ENCODE results near the gene TUBGCP6. TPM values are rescaled to one million over a fixed set of nuclear protein-coding genes. Genes with fewer than 3 reads are reported as not detected.

Gene TUBGCP6
- total RNA-seq, 2 donors from 2014 or later, result 19.2 to 33.4 TPM

DNA sequence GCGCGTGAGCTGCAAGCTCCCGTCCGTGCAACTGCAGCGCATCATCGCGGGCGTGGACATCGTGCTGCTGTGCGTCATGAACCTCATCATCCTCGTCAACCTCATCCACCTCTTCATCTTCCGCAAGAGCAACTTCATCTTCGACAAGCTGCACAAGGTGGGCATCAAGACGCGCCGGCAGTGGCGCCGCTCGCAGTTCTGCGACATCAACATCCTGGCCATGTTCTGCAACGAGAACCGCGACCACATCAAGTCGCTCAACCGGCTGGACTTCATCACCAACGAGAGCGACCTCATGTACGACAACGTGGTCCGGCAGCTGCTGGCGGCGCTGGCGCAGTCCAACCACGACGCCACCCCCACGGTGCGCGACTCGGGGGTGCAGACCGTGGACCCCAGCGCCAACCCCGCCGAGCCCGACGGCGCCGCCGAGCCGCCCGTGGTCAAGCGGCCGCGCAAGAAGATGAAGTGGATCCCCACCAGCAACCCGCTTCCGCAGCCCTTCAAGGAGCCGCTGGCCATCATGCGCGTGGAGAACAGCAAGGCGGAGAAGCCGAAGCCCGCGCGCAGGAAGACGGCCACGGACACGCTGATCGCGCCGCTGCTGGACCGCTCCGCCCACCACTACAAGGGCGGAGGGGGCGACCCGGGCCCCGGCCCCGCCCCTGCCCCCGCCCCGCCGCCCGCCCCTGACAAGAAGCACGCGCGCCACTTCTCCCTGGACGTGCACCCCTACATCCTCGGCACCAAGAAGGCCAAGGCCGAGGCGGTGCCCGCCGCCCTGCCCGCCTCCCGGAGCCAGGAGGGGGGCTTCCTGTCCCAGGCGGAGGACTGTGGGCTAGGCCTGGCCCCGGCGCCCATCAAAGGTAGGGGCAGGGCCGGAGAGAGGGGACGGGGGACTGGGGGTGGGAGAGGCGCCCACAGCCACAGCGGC lies 67.0 kb downstream of the TUBGCP6 start:
- Histone ChIP-seq H3K4me1 (no peaks in the 10 kb centered on the region), H3K9ac (ENCODE audit: low read depth in 2 of 2, low read length in 2 of 2) (no peak overlapping the region), H3K9me3 (no peaks in the 10 kb centered on the region), H3K27ac (no peak overlapping the region), H3K36me3 (no peaks in the 10 kb centered on the region), H3K4me3 (no peak overlapping the region), H3K27me3 (peaks cover 14% of the 10 kb centered on the region)
- intact Hi-C loops (cut with DNase I), result no loop called here
- TF ChIP-seq, protein P1, sequence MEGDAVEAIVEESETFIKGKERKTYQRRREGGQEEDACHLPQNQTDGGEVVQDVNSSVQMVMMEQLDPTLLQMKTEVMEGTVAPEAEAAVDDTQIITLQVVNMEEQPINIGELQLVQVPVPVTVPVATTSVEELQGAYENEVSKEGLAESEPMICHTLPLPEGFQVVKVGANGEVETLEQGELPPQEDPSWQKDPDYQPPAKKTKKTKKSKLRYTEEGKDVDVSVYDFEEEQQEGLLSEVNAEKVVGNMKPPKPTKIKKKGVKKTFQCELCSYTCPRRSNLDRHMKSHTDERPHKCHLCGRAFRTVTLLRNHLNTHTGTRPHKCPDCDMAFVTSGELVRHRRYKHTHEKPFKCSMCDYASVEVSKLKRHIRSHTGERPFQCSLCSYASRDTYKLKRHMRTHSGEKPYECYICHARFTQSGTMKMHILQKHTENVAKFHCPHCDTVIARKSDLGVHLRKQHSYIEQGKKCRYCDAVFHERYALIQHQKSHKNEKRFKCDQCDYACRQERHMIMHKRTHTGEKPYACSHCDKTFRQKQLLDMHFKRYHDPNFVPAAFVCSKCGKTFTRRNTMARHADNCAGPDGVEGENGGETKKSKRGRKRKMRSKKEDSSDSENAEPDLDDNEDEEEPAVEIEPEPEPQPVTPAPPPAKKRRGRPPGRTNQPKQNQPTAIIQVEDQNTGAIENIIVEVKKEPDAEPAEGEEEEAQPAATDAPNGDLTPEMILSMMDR (IDR thresholded peaks at IDR 0.05), result no peak
- no peak for DNase-seq

DNA sequence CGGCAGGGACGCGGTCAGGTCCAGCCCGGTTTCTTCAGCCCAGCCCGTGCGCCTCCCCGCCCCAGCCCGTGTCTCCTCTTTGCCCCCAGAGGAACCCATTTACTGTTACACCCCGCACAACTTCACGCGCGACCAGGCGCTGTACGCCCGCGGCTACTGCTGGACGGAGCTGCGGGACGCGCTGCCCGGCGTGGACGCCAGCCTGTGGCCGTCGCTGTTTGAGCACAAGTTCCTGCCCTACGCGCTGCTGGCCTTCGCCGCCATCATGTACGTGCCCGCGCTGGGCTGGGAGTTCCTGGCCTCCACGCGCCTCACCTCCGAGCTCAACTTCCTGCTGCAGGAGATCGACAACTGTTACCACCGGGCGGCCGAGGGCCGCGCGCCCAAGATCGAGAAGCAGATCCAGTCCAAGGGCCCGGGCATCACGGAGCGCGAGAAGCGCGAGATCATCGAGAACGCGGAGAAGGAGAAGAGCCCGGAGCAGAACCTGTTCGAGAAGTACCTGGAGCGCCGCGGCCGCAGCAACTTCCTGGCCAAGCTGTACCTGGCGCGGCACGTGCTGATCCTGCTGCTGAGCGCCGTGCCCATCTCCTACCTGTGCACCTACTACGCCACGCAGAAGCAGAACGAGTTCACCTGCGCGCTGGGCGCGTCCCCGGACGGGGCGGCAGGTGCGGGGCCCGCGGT lies 67.8 kb downstream of the TUBGCP6 start:
- H3K36me3 ChIP-seq, result no peaks in the 10 kb centered on the region
- intact Hi-C loops (cut with DNase I), result no loop called here
- DNase-seq, result no peak

DNA sequence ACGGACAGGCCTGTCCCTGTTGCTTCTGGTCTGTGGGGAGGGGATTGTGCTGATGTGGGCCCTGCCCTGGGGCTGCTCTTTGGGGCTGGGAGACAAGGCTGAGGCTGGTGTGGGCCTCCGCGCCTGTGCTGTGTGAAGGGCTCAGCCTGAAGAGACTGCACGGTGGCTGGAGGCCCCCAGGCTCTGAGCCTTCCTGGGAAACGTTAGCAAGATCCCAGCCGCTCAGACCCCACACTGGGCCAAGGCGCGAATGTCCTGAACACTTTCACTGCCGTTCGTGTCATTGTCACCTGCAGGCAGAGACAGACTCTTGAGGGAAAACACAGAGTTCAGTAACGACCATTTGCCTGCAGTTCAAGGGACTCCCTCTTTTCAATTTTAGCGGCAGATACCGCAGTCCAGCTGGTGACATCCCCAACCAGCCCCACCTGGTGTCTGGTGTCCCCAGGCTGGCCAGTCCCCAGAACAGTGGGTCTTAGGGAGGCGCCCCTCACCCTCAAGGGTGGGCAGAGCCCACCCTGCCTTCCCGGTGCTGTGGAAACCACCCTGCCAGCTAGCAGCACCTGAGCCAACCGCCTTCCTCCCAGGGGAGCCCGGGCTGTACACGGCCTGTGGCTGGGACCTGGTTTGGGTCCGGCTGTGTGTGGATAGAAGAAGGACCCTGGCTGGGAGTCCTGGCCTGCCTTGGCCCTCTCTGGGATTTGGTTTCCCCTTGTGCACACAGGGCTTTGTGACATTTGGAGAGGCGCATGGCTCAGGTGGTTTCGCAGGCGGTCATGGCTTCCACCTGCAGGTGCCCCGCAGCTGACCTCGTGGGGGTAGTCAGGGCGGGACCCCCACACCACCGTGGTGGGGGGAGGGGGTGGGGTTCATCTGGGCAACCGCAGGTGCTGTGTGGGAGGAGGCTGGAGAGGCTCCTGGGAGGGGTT lies 68.6 kb downstream of the TUBGCP6 start:
- Histone ChIP-seq H3K9ac (ENCODE audit: low read depth in 2 of 2, low read length in 2 of 2) (no peak overlapping the region), H3K9me3 (no peaks in the 10 kb centered on the region), H3K27ac (no peak overlapping the region), H3K27me3 (peaks cover 23% of the 10 kb centered on the region), H3K4me1 (no peaks in the 10 kb centered on the region), H3K4me3 (no peak overlapping the region), H3K36me3 (no peaks in the 10 kb centered on the region)
- intact Hi-C loops (cut with DNase I), result no loop called here
- TF ChIP-seq, protein P1 (IDR thresholded peaks at IDR 0.05), result no peak
- DNase-seq, result no peak

More for the DNA sequence above, 67.8 kb downstream of the TUBGCP6 start:
- Histone ChIP-seq H3K27ac (no peak overlapping the region), H3K4me1 (no peaks in the 10 kb centered on the region), H3K9ac (ENCODE audit: low read depth in 2 of 2, low read length in 2 of 2) (no peak overlapping the region), H3K9me3 (no peaks in the 10 kb centered on the region), H3K4me3 (no peak overlapping the region), H3K27me3 (peaks cover 15% of the 10 kb centered on the region)
- TF ChIP-seq, protein P1 (IDR thresholded peaks at IDR 0.05), result no peak

DNA sequence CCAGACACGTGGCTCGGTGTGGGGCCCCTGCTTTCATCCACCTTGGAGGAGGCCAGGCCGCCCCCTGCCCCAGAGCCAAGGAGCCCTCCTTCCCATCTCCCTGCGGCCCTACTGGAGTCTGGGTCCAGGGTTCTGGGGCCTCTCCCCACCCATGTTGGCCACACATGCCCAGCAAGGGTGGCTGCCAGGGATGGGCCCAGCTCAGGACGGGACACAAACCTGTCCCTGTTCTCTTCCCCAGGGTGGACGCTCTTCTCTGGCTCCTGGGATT lies 69.7 kb downstream of the TUBGCP6 start:
- Histone ChIP-seq H3K27me3 (peaks cover 29% of the 10 kb centered on the region), H3K9me3 (no peaks in the 10 kb centered on the region), H3K36me3 (no peaks in the 10 kb centered on the region), H3K27ac (no peak overlapping the region), H3K9ac (ENCODE audit: low read depth in 2 of 2, low read length in 2 of 2) (no peak overlapping the region), H3K4me1 (no peaks in the 10 kb centered on the region), H3K4me3 (no peak overlapping the region)
- intact Hi-C loops (cut with DNase I), result no loop called here
- TF ChIP-seq, protein P1 (IDR thresholded peaks at IDR 0.05), result no peak
- DNase-seq, result no peak
